ENCODE results near the gene ZRANB3. TPM values are rescaled to one million over a fixed set of nuclear protein-coding genes. Genes with fewer than 3 reads are reported as not detected.
"Not testable (repeated sequence)": the region's sequence is repeated elsewhere in the genome, so short reads cannot be mapped to it uniquely, and the experiment has no call there.

Gene ZRANB3
- total and polyA plus RNA-seq, 10 of the 15 experiments (the other 5 are each of a cell fraction or from before 2014, with no cell fraction given), result 5.6 to 11.4 (median 9.9) TPM

- Histone ChIP-seq H2AFZ (ENCODE audit: control insufficient read depth, low read depth, low read length) (no peak overlapping the region), H3K9ac (ENCODE audit: control insufficient read depth, insufficient read depth, low read length) (no peak overlapping the region), H3K36me3 (ENCODE audit: control insufficient read depth in 2 of 2, insufficient read depth in 2 of 2, low read length in 1 of 2) (no peaks in the 10 kb centered on the region), H3K27ac (ENCODE audit: control insufficient read depth, insufficient read depth) (no peak overlapping the region), H3K4me3 (no peak overlapping the region), H3K4me2 (ENCODE audit: control insufficient read depth, insufficient read depth) (no peak overlapping the region), H3K4me1 (ENCODE audit: control insufficient read depth, insufficient read depth, low read length) (no peaks in the 10 kb centered on the region), H3K79me2 (ENCODE audit: control insufficient read depth, insufficient read depth, low read length) (no peaks in the 10 kb centered on the region), H3K27me3 (replicated peaks in 1 of 2; ENCODE audit: control insufficient read depth in 2 of 2, insufficient read depth in 2 of 2, low read length in 1 of 2) (no peaks in the 10 kb centered on the region), H4K20me1 (ENCODE audit: control insufficient read depth, insufficient read depth) (no peaks in the 10 kb centered on the region), H3K9me3 (replicated peaks; ENCODE audit: control insufficient read depth, insufficient read depth, low read length) (no peaks in the 10 kb centered on the region; the same call in 2 of the 3 replicates)
- ChIA-PET POLR2A (no interaction called here), RAD21 (ENCODE audit: unreplicated experiment) (no interaction called here), SMC1A (ENCODE audit: uncharacterized antibody, unreplicated experiment) (interaction anchor here (0.7 kb wide), 1 partner anchor 91 kb away, joined by 3 read pairs; no protein-coding TSS in a partner anchor), CTCF (no interaction called here)
- in situ Hi-C loops (cut with MboI), result no loop called here
- no TSS peak for BruUV-seq (replicated peaks)
- WGBS (ENCODE audit: insufficient coverage, insufficient replicate concordance, low lambda C conversion rate, missing lambda C conversion rate), result 97% methylated on average over 2 of the region's 2 CpGs
- ATAC-seq, result no peak
- TF ChIP-seq ZZZ3 (IDR thresholded peaks at IDR 0.05; ENCODE audit: control insufficient read depth, insufficient read length, low read depth) (no peak), PAX8 (IDR thresholded peaks at IDR 0.05) (no peak)
- no peak for FAIRE-seq
- DNase-seq (ENCODE audit: low read depth, low spot score), result no peak
- intact Hi-C loops (cut with micrococcal nuclease; ENCODE audit: unreplicated experiment), result no loop called here
Measured at GRCh38 chr2:135299165-135299564, 231.9 kb downstream of the ZRANB3 start.

GRCh38 chr2:135287121-135287520 is 243.9 kb downstream of the ZRANB3 start:
- ATAC-seq; H4K20me1 ChIP-seq (ENCODE audit: control insufficient read depth, insufficient read depth); H3K4me3 ChIP-seq; H3K27ac ChIP-seq (ENCODE audit: control insufficient read depth, insufficient read depth); DNase-seq (ENCODE audit: low read depth, low spot score); H3K27me3 ChIP-seq (replicated peaks in 1 of 2; ENCODE audit: control insufficient read depth in 2 of 2, insufficient read depth in 2 of 2, low read length in 1 of 2); H3K4me1 ChIP-seq (ENCODE audit: control insufficient read depth, insufficient read depth, low read length); H3K9me3 ChIP-seq (replicated peaks; ENCODE audit: control insufficient read depth, insufficient read depth, low read length); FAIRE-seq; in situ Hi-C loops (cut with MboI); CTCF ChIA-PET; BruUV-seq (replicated peaks); SMC1A ChIA-PET (ENCODE audit: uncharacterized antibody, unreplicated experiment); intact Hi-C loops (cut with micrococcal nuclease; ENCODE audit: unreplicated experiment); POLR2A ChIA-PET; H3K79me2 ChIP-seq (ENCODE audit: control insufficient read depth, insufficient read depth, low read length); H3K9ac ChIP-seq (ENCODE audit: control insufficient read depth, insufficient read depth, low read length); H2AFZ ChIP-seq (ENCODE audit: control insufficient read depth, low read depth, low read length); RAD21 ChIA-PET (ENCODE audit: unreplicated experiment); H3K4me2 ChIP-seq (ENCODE audit: control insufficient read depth, insufficient read depth); H3K36me3 ChIP-seq (ENCODE audit: control insufficient read depth in 2 of 2, insufficient read depth in 2 of 2, low read length in 1 of 2): not testable (repeated sequence)

Measured in GM12878 (cell line).